RWPE1 (cell line): ENCODE results near the gene PAFAH2.

ENCODE experiments used
- CTCF ChIA-PET: fragments of 350-600 bp; sonication (Branson Sonifier 250); formaldehyde crosslinking; extraction: SDS; loops from one replicate; lab custom pipeline; 2021; lab: Yijun Ruan, JAX
- POLR2A ChIA-PET: fragments of 400-600 bp; formaldehyde crosslinking; extraction: SDS; loops from one replicate; lab custom pipeline; 2020; ENCODE audit warnings: antibody characterized with exemption; ENCODE audit not compliant: low non-redundant PET; lab: Yijun Ruan, JAX
- DNase-seq: peaks from one replicate; pipeline ENCODE4 v3.0.0; 2012; ENCODE audit warnings: low spot score
- H3K27ac ChIP-seq: fragments of 450-650 bp; 2 replicates; pipeline ENCODE4 v1.5.1; 2017
- TF ChIP-seq, protein P1 (sequence below): fragments of 450-650 bp; conservative IDR thresholded peaks from 2 replicates; pipeline ENCODE4 v1.5.1; 2017; ENCODE audit warnings: low read depth, mild to moderate bottlenecking

Gene PAFAH2

GRCh38 chr1:25924454-25924853 is 73.4 kb downstream of the PAFAH2 start:
- no peak overlapping the region for H3K27ac ChIP-seq
- ChIA-PET POLR2A (no interaction called here), CTCF (interaction anchor here (0.6 kb wide), 1 partner anchor 81 kb away, joined by 3 read pairs; no protein-coding TSS in a partner anchor)
- TF ChIP-seq, protein P1, sequence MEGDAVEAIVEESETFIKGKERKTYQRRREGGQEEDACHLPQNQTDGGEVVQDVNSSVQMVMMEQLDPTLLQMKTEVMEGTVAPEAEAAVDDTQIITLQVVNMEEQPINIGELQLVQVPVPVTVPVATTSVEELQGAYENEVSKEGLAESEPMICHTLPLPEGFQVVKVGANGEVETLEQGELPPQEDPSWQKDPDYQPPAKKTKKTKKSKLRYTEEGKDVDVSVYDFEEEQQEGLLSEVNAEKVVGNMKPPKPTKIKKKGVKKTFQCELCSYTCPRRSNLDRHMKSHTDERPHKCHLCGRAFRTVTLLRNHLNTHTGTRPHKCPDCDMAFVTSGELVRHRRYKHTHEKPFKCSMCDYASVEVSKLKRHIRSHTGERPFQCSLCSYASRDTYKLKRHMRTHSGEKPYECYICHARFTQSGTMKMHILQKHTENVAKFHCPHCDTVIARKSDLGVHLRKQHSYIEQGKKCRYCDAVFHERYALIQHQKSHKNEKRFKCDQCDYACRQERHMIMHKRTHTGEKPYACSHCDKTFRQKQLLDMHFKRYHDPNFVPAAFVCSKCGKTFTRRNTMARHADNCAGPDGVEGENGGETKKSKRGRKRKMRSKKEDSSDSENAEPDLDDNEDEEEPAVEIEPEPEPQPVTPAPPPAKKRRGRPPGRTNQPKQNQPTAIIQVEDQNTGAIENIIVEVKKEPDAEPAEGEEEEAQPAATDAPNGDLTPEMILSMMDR = no peak
- DNase-seq = no peak

DNA sequence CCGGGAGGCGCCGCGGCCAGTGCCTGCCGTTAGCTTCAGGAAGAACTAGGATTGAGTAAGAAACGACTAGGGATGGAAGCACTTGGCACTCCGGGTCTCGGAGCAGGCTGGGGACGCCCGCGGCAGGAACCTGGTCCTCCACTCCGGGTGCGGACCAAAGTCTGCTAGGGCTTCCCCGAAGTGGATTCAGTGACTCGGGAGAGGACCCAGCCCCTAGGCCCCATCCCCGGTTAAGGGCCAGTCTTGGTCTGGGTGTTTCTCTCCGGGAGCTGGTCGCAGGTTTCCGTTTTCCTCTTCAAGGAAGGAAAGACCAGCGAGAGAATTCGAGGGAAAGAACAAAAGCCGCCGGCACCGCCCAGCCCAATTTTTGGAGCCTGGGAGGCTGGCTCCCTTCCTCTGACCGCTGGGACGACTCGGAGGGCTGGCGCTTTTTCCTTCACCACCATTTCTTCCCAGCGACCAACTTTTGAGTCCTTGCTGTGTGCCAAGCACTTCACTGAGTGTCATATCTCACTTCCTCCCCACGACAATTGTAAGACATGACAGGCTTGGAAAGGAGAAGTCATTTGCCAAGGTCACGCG is 74.8 kb downstream of the PAFAH2 start:
- CTCF ChIA-PET = interaction anchor here (0.5 kb wide), 1 partner anchor 35 kb away, joined by 3 read pairs; no protein-coding TSS in a partner anchor
- DNase-seq = no peak
- POLR2A ChIA-PET = no interaction called here
- peak overlapping the region; percentile 55 for H3K27ac ChIP-seq
- TF ChIP-seq, protein P1 = no peak

DNA sequence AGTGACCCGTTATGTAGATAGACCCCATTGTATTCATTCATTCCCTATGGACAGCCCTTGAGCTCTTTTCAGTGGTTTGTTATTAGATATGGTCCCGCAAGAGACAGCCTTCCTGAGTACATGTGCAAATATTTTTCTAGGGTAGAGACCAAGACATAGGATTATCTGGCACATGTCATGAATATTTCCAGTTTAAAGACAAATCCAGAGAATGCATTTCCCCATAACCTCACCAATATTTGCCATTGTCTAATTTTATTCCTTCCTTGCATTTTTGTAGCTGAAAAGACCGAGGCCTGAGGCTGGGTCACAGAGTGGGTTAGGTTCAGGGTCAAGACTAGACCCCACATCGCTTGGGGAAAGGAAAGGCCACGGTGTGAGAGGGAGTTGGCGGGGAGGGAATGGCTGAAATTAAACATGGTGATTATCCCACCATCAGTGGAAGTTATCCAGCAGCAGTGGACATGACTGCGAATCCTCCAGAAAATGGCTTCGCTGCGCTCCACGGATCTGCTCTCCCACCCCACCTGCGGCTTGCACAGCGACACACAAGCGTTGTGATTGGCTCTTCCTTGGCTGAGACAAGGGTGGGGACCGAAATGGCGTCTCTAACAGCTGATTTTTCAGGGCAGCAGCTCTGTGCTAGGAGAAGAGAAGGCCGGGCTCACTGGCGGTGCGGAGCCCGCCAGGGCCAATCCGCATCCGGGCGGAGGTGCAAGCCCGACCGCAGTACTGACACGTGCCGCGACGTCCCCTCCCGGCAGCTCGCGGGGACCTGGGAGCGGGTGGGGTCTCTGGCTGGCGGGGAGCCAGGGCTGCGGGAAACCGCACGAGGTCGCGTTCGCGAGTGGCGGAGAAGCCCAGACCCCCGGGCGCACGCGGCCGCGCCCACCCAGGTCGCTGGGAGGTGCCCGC is 75.5 kb downstream of the PAFAH2 start:
- ChIA-PET POLR2A (no interaction called here), CTCF (no interaction called here)
- TF ChIP-seq, protein P1 = no peak
- DNase-seq = no peak
- H3K27ac ChIP-seq = peak overlapping the region; percentile 55

GRCh38 chr1:25918615-25919014 is 79.2 kb downstream of the PAFAH2 start:
- no peak for DNase-seq
- H3K27ac ChIP-seq = no peak overlapping the region
- CTCF ChIA-PET = no interaction called here
- POLR2A ChIA-PET = no interaction called here
- TF ChIP-seq, protein P1 = no peak

- no peak overlapping the region for H3K27ac ChIP-seq
Measured at GRCh38 chr1:25917996-25918395, 79.9 kb downstream of the PAFAH2 start.

DNA sequence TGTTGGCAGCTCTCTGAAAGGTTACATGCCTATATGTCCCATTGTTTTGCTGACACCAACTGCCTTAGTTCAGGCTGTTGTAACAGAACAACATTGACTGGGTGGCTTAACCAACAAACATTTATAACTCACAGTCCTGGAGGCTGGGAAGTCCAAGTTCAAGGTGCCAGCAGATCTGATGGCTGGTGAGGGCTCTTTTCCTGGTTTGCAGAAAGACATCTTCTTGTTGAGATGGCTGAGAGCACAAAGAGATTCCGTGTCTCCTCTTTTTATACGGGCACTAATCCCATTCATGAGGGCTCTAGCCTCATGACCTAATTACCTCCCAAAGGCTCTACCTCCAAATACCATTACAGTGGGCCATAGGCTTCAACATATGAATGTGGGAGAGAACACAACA is 81.4 kb downstream of the PAFAH2 start:
- H3K27ac ChIP-seq = no peak overlapping the region
- ChIA-PET POLR2A (no interaction called here), CTCF (no interaction called here)
- TF ChIP-seq, protein P1 = no peak
- no peak for DNase-seq

More at GRCh38 chr1:25917996-25918395, 79.9 kb downstream of the PAFAH2 start:
- POLR2A ChIA-PET = no interaction called here
- CTCF ChIA-PET = no interaction called here
- TF ChIP-seq, protein P1 = no peak
- no peak for DNase-seq
